Transverse colon (tissue), 4 donors: ENCODE data around the gene PRICKLE4. TPM values are rescaled to one million over a fixed set of nuclear protein-coding genes. Genes with fewer than 3 reads are reported as not detected.

Source experiments
- DNase-seq: peaks from one replicate; pipeline ENCODE4 v3.0.0-alpha.2; 2019
- H3K27ac ChIP-seq, 4 donors: fragments of 200-600 bp; sonication (generic); 2 replicates each; pipeline ENCODE4 v1.5.1; 2016 to 2018; ENCODE audit warnings: inconsistent platforms in 4 of 4
- H3K27me3 ChIP-seq: fragments of 200-600 bp; sonication (generic); 2 replicates; pipeline ENCODE4 v1.5.1; 2017; ENCODE audit warnings: inconsistent platforms
- H3K36me3 ChIP-seq, 4 donors: fragments of 200-600 bp; sonication (generic); 2 replicates each; pipeline ENCODE4 v1.5.1; 2017 to 2019; ENCODE audit warnings: inconsistent platforms in 4 of 4
- H3K4me1 ChIP-seq, 4 donors: fragments of 200-600 bp; sonication (generic); 2 replicates each; pipeline ENCODE4 v1.5.1; 2017 to 2020; ENCODE audit warnings: inconsistent platforms in 4 of 4
- H3K4me3 ChIP-seq, 4 donors: fragments of 200-600 bp; sonication (generic); 1 replicate in 1 of 4; 2 replicates in 3 of 4; pipeline versions ENCODE4 v1.5.1 to v1.6.1; 2017 to 2019; ENCODE audit warnings: inconsistent platforms in 4 of 4
- H3K9me3 ChIP-seq, 2 donors: fragments of 200-600 bp; sonication (generic); 2 replicates each; pipeline ENCODE4 v1.5.1; 2017 to 2019; ENCODE audit warnings: inconsistent platforms in 2 of 2
- EP300 ChIP-seq: sonication (generic); formaldehyde crosslinking; IDR thresholded peaks from one replicate; pipeline ENCODE4 v1.6.1; 2017; ENCODE audit warnings: antibody characterized with exemption, low read depth
- POLR2A ChIP-seq: fragments of 450-650 bp; IDR thresholded peaks from one replicate; pipeline ENCODE4 v1.6.1; 2016; ENCODE audit warnings: antibody characterized with exemption, mild to moderate bottlenecking, moderate library complexity
- POLR2AphosphoS5 ChIP-seq, 3 donors: sonication (generic); formaldehyde crosslinking; IDR thresholded peaks; one replicate each; pipeline ENCODE4 v1.6.1; 2016; ENCODE audit warnings: antibody characterized with exemption in 3 of 3
- WGBS, 2 donors: methylation state at CpG; one replicate each; pipeline ENCODE4 v1.1.5; 2018; ENCODE audit warnings: low coverage in 1 of 2; 5-methylcytosine and 5-hydroxymethylcytosine counted together
- in situ Hi-C, 4 donors: fragments of 200-750 bp; cut with MboI; loops; one replicate each; pipeline versions ENCODE4 v1.15.0 to v1.15.1; 2017; ENCODE audit warnings: low sequenced_read_pairs in 3 of 4, low pct_ligation_motif_present in 1 of 4, low pct_unique_long_range_greater_than_20kb in 1 of 4
- intact Hi-C: fragments of 100-400 bp; cut with DNase I; formaldehyde crosslinking; loops from one replicate; pipeline ENCODE4 v1.15.1; 2023; ENCODE audit warnings: low total_unique reads
- total RNA-seq, 4 donors: library from RNA; depleted of rRNA; stranded (reverse); fragments of >200 nt; gene quantifications; one replicate each; pipeline ENCODE4 v1.1.0, GENCODE V29; 2016
- TF ChIP-seq, protein P1 (sequence below), 5 experiments: fragments of 200-600 bp in 3 of 5; fragments of 450-650 bp in 2 of 5; sonication (generic) in 3 of 5; IDR thresholded peaks; 1 replicate in 2 of 5; 2 replicates in 3 of 5; pipeline ENCODE4 v1.5.1; 2016 to 2017; ENCODE audit warnings: antibody characterized with exemption in 5 of 5, inconsistent platforms in 3 of 5, mild to moderate bottlenecking in 2 of 5, moderate library complexity in 1 of 5

PRICKLE4 gene
- total RNA-seq, 4 donors from 2014 or later, result 6.7 to 52.0 (median 21.0) TPM

- no peak for DNase-seq
- Histone ChIP-seq H3K9me3 (no peaks in the 10 kb centered on the region), H3K36me3 (no peaks in the 10 kb centered on the region), H3K4me3 (no peak overlapping the region), H3K4me1 (peaks cover 14 to 29% (median 24%) of the 10 kb centered on the region in 4 donors), H3K27ac (no peak overlapping the region), H3K27me3 (no peaks in the 10 kb centered on the region)
- in situ Hi-C loops, result no loop called here
- 82 to 100% methylated on average over 1 to 4 of the region's 4 CpGs for WGBS, 2 donors
- TF ChIP-seq POLR2A (no peak), POLR2AphosphoS5 (IDR thresholded peaks at IDR 0.05) (no peak), EP300 (no peak)
- TF ChIP-seq, protein P1, sequence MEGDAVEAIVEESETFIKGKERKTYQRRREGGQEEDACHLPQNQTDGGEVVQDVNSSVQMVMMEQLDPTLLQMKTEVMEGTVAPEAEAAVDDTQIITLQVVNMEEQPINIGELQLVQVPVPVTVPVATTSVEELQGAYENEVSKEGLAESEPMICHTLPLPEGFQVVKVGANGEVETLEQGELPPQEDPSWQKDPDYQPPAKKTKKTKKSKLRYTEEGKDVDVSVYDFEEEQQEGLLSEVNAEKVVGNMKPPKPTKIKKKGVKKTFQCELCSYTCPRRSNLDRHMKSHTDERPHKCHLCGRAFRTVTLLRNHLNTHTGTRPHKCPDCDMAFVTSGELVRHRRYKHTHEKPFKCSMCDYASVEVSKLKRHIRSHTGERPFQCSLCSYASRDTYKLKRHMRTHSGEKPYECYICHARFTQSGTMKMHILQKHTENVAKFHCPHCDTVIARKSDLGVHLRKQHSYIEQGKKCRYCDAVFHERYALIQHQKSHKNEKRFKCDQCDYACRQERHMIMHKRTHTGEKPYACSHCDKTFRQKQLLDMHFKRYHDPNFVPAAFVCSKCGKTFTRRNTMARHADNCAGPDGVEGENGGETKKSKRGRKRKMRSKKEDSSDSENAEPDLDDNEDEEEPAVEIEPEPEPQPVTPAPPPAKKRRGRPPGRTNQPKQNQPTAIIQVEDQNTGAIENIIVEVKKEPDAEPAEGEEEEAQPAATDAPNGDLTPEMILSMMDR (IDR thresholded peaks at IDR 0.05), result no peak
- intact Hi-C loops, result no loop called here
Measured at GRCh38 chr6:41739041-41739440, 41.5 kb upstream of the PRICKLE4 start.

DNA sequence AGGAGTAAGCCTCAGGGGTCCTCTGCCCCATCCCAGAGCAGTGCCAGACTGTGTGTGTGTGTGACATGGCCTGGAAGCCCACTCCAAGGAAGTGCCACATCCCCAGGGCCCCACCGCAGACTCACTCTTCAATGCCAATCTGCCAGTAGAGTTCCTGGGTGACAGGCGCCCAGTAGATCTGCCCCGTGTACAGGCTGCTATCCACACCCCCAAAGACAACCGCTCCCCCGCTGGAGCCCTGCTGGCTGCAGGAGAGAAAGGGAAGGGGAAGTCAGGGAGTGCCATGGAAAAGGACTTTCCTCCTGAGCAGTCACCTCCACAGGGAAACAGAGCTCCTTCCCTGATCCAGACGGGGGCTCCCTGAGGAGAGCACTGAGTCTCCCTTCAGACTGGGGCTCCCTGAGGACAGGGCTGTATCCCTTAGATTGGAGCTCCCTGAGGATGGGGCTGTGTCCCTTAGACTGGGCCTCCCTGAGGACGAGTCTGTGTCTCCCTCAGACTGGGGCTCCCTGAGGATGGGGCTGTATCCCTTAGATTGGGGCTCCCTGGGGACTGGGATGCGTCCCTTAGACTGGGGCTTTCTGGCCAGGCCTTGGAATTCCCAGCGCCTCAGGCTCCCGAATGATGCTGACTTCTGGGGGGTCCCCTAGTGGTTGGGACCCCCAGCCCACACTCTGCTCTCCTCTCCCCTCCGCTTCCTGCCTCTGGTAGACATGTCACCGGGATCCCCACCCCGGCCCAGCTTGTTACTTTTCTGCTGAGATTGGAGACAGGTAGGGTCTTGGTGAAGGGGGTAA is 40.0 kb upstream of the PRICKLE4 start:
- Histone ChIP-seq H3K9me3 (no peaks in the 10 kb centered on the region), H3K4me3 (no peak overlapping the region), H3K27me3 (no peaks in the 10 kb centered on the region), H3K4me1 (peaks cover 14 to 29% (median 24%) of the 10 kb centered on the region in 4 donors), H3K36me3 (no peaks in the 10 kb centered on the region), H3K27ac (peak overlapping the region; percentile 81 to 90 (median 85))
- DNase-seq, result no peak
- in situ Hi-C loops (no loop called here), intact Hi-C loops (no loop called here)
- 76 to 87% methylated on average over 3 to 13 of the region's 13 CpGs for WGBS, 2 donors
- TF ChIP-seq EP300, result no peak
- TF ChIP-seq, protein P1 (IDR thresholded peaks at IDR 0.05), result no peak
- no peak for TF ChIP-seq POLR2A
- TF ChIP-seq POLR2AphosphoS5 (IDR thresholded peaks at IDR 0.05), result no peak

GRCh38 chr6:41741625-41742490 is 38.7 kb upstream of the PRICKLE4 start:
- Histone ChIP-seq H3K4me1 (peaks cover 11 to 23% (median 16%) of the 10 kb centered on the region in 4 donors), H3K36me3 (no peaks in the 10 kb centered on the region), H3K27me3 (no peaks in the 10 kb centered on the region), H3K9me3 (no peaks in the 10 kb centered on the region), H3K27ac (peak overlapping the region; percentile 81 to 90 (median 85)), H3K4me3 (no peak overlapping the region)
- in situ Hi-C loops (no loop called here), intact Hi-C loops (no loop called here)
- TF ChIP-seq POLR2A (peak; percentile 12), EP300 (no peak), POLR2AphosphoS5 (IDR thresholded peaks at IDR 0.05) (peak in 2 of 3 donors; percentile 8 to 37)
- WGBS, 2 donors, result 66 to 72% methylated on average over 13 to 20 of the region's 20 CpGs
- peak; percentile 82 for DNase-seq

GRCh38 chr6:41743406-41744235 is 37.0 kb upstream of the PRICKLE4 start:
- intact Hi-C loops (no loop called here), in situ Hi-C loops (no loop called here)
- Histone ChIP-seq H3K27ac (no peak overlapping the region), H3K4me1 (peaks cover 11 to 23% (median 16%) of the 10 kb centered on the region in 4 donors), H3K36me3 (no peaks in the 10 kb centered on the region), H3K4me3 (no peak overlapping the region), H3K27me3 (no peaks in the 10 kb centered on the region), H3K9me3 (no peaks in the 10 kb centered on the region)
- no peak for DNase-seq
- TF ChIP-seq POLR2AphosphoS5 (IDR thresholded peaks at IDR 0.05) (no peak), EP300 (no peak)
- 90% methylated on average over 6 of the region's 6 CpGs; no CpG with 5 or more reads in 1 of the 2 donors for WGBS, 2 donors
